Stimulated activated CD8-positive, alpha-beta memory T cell treated with anti-CD3 and anti-CD28 coated beads, Interleukin-12 subunit alpha, Interleukin-12 subunit beta, amount 100 ng/mL, for 24 hours (primary cell): ENCODE results near the gene MYBPHL.

Experiments used
- DNase-seq: peaks from one replicate; pipeline ENCODE4 v3.0.0-alpha.2; 2020; ENCODE audit errors: extremely low read depth

MYBPHL gene

GRCh38 chr1:109252893-109253802 is 53.7 kb downstream of the MYBPHL start:
- DNase-seq = no peak

- DNase-seq = no peak
Observed at GRCh38 chr1:109252167-109252892, 54.5 kb downstream of the MYBPHL start.

DNA sequence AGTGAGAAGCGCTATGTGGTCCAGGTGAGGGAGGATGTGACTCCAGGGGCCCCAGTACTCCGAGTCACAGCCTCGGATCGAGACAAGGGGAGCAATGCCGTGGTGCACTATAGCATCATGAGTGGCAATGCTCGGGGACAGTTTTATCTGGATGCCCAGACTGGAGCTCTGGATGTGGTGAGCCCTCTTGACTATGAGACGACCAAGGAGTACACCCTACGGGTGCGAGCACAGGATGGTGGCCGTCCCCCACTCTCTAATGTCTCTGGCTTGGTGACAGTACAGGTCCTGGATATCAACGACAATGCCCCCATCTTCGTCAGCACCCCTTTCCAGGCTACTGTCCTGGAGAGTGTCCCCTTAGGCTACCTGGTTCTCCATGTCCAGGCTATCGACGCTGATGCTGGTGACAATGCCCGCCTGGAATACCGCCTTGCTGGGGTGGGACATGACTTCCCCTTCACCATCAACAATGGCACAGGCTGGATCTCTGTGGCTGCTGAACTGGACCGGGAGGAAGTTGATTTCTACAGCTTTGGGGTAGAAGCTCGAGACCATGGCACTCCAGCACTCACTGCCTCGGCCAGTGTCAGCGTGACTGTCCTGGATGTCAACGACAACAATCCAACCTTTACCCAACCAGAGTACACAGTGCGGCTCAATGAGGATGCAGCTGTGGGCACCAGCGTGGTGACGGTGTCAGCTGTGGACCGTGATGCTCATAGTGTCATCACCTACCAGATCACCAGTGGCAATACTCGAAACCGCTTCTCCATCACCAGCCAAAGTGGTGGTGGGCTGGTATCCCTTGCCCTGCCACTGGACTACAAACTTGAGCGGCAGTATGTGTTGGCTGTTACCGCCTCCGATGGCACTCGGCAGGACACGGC is 55.3 kb downstream of the MYBPHL start:
- no peak for DNase-seq

DNA sequence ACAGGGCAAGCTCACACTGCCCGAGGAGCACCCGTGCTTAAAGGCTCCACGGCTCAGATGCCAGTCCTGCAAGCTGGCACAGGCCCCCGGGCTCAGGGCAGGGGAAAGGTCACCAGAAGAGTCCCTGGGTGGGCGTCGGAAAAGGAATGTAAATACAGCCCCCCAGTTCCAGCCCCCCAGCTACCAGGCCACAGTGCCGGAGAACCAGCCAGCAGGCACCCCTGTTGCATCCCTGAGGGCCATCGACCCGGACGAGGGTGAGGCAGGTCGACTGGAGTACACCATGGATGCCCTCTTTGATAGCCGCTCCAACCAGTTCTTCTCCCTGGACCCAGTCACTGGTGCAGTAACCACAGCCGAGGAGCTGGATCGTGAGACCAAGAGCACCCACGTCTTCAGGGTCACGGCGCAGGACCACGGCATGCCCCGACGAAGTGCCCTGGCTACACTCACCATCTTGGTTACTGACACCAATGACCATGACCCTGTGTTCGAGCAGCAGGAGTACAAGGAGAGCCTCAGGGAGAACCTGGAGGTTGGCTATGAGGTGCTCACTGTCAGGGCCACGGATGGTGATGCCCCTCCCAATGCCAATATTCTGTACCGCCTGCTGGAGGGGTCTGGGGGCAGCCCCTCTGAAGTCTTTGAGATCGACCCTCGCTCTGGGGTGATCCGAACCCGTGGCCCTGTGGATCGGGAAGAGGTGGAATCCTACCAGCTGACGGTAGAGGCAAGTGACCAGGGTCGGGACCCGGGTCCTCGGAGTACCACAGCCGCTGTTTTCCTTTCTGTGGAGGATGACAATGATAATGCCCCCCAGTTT is 56.1 kb downstream of the MYBPHL start:
- no peak for DNase-seq

- DNase-seq = no peak
Observed at GRCh38 chr1:109249654-109250401, 57.0 kb downstream of the MYBPHL start.

DNA sequence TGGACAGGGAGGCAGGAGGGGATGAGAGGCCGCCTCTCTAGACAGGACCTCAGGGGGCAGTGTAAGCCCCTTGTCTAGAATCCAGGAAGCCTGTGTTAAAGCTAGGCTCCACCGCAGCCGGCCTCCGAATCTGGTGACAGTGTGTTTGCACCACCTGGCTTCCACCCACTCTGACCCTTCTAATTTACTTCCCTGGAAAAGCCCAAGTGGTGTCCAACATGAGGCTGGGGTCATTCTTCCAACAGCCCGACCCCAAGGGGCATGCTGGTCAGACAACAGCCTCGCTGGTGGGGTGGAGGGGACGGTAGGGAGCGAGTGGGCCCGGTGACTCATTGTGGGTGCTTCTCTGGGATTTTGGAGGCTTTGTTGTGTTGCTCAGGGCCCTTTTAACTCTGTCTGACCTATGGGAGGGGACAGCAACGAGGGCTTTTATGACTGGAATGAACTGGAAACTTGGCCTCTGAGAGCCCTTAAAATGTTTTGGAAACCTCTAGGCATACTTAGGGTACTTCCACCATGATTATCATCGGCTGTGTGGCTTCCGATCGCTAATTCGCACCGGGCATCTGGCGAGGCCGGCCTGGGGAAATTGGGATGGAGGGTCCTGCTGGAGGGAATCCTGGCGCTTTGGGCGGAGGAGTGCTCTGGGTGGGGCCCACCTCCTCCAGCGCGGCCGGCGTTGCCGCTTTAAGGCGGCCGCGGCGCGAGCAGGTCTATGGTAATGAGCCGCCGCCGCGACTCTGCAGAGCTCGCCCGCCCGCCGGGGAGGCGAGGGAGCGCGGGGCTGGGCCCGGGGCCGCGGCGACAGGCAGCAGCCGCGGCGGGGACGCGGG is 57.8 kb downstream of the MYBPHL start, which contains the start of gene CELSR2:
TSS of gene CELSR2 (plus strand) at position 743 of the 833 bp plus-strand sequence. CDS start 541 bp downstream, outside the sequence.
- DNase-seq = peak; percentile 17

- no peak for DNase-seq
Observed at GRCh38 chr1:109248444-109248796, 58.4 kb downstream of the MYBPHL start.

- no peak for DNase-seq
Observed at GRCh38 chr1:109247401-109248365, 59.1 kb downstream of the MYBPHL start.

- no peak for DNase-seq
Observed at GRCh38 chr1:109246141-109246551, 60.7 kb downstream of the MYBPHL start.

GRCh38 chr1:109243860-109244552 is 62.8 kb downstream of the MYBPHL start:
- no peak for DNase-seq

DNA sequence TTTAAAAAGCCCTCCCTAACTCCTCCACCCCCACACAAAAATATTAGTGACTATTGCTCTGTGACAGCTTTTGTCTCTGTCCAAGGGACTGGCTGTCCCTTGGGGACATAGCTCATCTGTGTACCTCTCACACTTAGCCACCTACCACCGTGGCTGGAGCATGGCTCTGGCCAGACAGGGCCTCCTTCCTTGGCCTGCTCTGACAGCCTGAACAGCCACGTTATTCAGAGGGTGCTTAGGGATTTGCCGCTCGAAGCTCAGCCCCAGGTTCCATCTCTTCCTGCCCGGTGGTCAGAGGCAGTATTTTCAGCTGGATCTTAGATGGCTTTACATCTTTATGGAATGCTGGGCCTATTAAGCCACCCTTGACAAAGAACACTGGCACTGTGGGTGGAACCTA is 63.6 kb downstream of the MYBPHL start:
- no peak for DNase-seq

DNA sequence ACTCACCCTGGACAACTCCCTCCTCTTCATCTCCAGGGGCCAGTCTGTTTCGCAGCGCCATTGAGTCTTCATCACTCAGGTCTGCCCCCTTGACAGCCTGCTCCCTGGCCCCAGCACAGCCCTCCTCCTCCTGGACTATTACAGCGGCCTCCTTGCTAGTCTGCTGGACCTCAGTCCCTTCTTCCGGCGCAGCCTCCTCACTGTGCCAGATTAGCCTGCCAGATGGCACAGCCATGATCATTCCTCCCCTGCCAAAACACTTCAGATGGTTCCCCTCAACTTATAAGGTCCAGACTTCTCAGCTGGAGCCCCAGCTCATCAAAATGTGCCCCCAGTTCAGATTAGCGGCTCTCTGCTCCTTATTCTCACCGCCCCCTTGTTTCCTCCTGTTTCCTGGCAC is 64.4 kb downstream of the MYBPHL start:
- no peak for DNase-seq
